ENCODE data around the gene SMIM10.
A peak's percentile ranks its signal among the peaks of the same experiment; 100 is the strongest.

Gene SMIM10

DNA sequence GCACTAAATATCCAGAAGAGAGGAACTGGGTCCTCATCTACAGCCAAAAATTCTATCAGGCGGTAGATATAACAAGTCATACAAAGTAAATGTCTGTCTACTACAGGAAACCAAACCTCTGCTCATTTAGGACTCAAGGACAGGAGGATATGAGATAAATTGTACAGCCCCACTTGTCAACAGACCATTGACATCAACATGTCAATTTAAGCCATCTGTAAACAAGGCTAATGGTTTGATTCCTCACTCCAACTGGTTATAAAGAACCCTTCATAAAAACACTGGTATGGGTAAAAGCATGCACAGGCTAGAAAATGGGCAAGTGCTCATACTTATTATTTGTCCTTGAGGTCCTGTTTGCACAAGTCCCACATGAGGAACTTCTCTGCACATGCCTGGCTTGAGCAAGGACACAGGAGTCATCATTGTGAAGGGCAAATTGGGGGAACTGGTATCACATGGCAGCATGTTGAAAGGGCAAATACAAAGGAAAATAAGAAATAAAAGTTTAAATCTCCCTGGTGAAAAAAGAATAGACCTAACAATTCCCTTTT is 18.3 kb downstream of the SMIM10 start:
- no peak for TF ChIP-seq CREB1 (IDR thresholded peaks at IDR 0.05; ENCODE audit: low read depth)

DNA sequence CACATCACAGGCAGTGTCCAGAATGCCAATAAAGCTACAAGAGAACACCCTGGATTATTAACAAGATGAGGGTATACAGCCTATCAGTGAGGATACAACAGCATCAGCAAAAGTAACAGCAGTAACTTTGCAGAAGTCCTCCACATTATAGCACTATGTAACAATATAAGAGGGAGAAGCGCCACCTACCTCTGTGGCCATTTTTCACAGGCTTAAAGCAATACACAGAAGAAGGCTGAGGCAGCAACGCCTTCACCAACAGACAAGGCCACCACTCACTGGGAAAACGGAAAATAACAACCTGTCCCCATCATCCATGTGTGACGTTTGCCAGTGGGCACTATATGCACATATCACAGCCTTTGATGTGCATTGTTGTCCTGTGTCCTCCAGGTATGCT is 19.0 kb downstream of the SMIM10 start:
- TF ChIP-seq CREB1 (IDR thresholded peaks at IDR 0.05; ENCODE audit: low read depth): no peak
- no peak for TF ChIP-seq TEAD4 (IDR thresholded peaks at IDR 0.05)
- TF ChIP-seq, protein P1, sequence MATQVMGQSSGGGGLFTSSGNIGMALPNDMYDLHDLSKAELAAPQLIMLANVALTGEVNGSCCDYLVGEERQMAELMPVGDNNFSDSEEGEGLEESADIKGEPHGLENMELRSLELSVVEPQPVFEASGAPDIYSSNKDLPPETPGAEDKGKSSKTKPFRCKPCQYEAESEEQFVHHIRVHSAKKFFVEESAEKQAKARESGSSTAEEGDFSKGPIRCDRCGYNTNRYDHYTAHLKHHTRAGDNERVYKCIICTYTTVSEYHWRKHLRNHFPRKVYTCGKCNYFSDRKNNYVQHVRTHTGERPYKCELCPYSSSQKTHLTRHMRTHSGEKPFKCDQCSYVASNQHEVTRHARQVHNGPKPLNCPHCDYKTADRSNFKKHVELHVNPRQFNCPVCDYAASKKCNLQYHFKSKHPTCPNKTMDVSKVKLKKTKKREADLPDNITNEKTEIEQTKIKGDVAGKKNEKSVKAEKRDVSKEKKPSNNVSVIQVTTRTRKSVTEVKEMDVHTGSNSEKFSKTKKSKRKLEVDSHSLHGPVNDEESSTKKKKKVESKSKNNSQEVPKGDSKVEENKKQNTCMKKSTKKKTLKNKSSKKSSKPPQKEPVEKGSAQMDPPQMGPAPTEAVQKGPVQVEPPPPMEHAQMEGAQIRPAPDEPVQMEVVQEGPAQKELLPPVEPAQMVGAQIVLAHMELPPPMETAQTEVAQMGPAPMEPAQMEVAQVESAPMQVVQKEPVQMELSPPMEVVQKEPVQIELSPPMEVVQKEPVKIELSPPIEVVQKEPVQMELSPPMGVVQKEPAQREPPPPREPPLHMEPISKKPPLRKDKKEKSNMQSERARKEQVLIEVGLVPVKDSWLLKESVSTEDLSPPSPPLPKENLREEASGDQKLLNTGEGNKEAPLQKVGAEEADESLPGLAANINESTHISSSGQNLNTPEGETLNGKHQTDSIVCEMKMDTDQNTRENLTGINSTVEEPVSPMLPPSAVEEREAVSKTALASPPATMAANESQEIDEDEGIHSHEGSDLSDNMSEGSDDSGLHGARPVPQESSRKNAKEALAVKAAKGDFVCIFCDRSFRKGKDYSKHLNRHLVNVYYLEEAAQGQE (IDR thresholded peaks at IDR 0.05; ENCODE audit: low read depth): no peak

DNA sequence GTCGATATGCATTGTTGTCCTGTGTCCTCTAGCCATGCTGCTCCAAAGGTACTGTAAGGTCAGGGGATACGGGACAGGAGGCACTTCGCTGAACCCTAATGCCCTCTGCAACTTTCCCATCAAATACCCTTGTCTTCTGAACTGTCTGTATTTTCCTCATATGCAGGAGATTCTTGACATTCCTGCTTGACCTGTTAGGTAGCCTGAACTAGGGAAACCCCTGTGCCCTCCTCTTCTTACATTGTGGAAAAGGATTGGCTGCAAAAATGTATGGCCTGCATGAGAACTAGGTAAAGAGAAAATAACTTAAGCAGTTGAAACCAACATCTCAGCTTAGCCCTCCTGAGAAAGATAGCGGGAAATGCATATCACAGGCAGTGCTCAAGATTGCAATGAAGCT is 20.1 kb downstream of the SMIM10 start:
- TF ChIP-seq, protein P2, sequence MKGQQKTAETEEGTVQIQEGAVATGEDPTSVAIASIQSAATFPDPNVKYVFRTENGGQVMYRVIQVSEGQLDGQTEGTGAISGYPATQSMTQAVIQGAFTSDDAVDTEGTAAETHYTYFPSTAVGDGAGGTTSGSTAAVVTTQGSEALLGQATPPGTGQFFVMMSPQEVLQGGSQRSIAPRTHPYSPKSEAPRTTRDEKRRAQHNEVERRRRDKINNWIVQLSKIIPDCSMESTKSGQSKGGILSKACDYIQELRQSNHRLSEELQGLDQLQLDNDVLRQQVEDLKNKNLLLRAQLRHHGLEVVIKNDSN (IDR thresholded peaks at IDR 0.05): no peak
- TF ChIP-seq YY1 (IDR thresholded peaks at IDR 0.05; ENCODE audit: low read depth): no peak
- no peak for TF ChIP-seq ZBTB7A (IDR thresholded peaks at IDR 0.05; ENCODE audit: low read depth)
- no peak for TF ChIP-seq TCF12 (IDR thresholded peaks at IDR 0.05; ENCODE audit: low read depth)
- no peak for TF ChIP-seq TEAD4 (IDR thresholded peaks at IDR 0.05)

DNA sequence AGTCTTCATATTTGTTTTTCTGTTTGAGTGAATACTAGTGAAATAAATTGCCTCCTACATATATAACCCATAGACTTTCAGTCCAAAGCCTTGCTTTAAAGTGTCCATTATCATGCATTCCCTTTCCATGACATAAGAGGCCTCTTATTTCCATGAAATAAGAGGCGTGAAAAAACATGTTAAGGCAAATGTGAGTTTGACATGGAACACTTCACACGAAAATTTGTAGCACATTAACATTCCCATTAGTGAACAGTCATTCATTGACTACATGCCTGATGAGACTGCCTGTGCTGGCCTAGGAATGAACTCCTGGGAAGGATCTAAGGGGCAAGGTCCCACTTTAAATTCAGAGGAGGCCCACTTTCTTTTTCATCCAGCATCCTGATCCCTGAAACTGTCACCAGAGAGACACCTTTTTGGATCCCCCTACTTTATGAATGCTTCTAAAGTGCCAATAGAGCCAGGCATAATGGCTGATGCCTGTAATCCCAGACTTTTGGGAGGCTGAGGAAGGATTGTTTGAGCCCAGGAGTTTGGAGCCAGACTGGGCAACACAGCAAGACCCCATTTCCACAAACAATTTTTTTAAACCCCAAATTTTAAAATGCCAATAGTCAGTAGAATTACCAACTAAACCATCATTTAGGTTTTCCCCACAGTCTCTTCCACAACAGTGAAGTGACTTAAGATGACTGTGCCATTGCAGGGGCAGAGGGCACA is 24.9 kb downstream of the SMIM10 start:
- no peak for TF ChIP-seq EGR1 (IDR thresholded peaks at IDR 0.05)
- TF ChIP-seq TCF12 (IDR thresholded peaks at IDR 0.05; ENCODE audit: low read depth): no peak

DNA sequence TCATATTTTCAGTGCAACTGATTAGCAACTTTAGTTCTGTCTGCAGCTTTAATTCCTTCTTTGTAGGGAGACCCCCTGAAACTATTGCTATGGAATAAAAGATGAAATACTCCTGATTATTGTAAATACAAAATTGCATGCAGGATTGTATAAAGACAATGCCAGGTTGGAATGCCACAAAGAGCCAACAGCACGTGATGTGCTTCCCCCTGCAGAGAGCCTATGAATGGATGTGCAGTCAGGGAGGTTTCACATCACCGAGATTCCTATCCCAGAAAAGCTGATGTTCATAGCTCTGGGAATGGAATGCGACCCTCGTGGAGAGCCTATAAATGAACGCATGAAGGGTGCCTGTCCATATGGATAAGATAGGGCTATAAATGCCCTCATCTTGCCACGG is 33.0 kb downstream of the SMIM10 start:
- TF ChIP-seq, protein P2 (IDR thresholded peaks at IDR 0.05): peak; percentile 63

DNA sequence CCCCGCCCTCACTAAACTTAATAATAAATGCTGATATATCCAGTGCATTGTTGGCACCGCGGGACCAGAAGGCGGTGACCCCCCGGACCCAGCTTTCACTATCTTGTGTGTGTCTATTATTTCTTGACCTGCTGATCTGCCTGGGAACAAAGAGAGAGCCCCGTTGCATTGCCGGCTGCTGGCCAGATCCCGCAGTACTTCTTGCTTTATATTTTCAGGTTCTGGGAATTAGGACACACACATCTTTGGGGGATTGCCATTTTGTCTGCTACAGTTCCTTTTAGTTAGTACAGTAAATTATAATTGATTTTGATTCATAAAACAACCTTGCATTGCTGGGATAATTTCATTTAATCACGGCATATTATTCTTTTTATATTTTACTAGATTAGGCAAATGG is 33.7 kb downstream of the SMIM10 start:
- no peak for TF ChIP-seq CEBPB (IDR thresholded peaks at IDR 0.05)
- no peak for TF ChIP-seq TEAD4 (IDR thresholded peaks at IDR 0.05)
